Mammary epithelial cell (primary cell): ENCODE results near the gene OSBPL7.

Source experiments
- EZH2 ChIP-seq: IDR thresholded peaks from 2 replicates; pipeline ENCODE4 v1.6.1; 2012; ENCODE audit warnings: low read length, inconsistent platforms, borderline replicate concordance
- TF ChIP-seq, protein P1 (sequence below), 2 donors: IDR thresholded peaks in 1 of 2; conservative IDR thresholded peaks in 1 of 2; 2 replicates each; pipeline ENCODE4 v1.5.1; 2011 to 2012; ENCODE audit warnings: inconsistent platforms in 2 of 2, low read length in 2 of 2, mild to moderate bottlenecking in 2 of 2, control low read depth in 1 of 2, low read depth in 1 of 2; ENCODE audit not compliant: insufficient read depth in 1 of 2; ENCODE audit errors: extremely low read depth in 1 of 2

DNA sequence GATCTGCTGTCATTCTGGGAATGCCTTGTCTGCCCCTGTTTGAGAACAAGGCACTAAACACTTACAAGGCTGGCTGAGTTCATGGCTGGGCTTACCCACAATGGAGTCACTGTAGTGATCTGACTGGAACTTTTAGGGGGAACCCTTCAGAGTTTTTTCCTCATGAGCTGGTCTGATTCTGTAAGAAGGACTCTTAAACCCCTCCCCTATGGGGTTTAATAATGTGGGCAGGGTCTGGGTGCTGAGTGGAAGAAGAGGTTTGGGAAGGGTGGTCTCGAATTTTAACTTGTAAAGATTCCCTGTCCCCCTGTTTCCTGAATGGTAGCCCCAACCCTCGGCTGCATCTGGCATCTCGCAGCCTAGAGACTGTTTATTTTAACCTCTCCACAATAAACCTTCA lies 30.6 kb downstream of the OSBPL7 start:
- TF ChIP-seq, protein P1, sequence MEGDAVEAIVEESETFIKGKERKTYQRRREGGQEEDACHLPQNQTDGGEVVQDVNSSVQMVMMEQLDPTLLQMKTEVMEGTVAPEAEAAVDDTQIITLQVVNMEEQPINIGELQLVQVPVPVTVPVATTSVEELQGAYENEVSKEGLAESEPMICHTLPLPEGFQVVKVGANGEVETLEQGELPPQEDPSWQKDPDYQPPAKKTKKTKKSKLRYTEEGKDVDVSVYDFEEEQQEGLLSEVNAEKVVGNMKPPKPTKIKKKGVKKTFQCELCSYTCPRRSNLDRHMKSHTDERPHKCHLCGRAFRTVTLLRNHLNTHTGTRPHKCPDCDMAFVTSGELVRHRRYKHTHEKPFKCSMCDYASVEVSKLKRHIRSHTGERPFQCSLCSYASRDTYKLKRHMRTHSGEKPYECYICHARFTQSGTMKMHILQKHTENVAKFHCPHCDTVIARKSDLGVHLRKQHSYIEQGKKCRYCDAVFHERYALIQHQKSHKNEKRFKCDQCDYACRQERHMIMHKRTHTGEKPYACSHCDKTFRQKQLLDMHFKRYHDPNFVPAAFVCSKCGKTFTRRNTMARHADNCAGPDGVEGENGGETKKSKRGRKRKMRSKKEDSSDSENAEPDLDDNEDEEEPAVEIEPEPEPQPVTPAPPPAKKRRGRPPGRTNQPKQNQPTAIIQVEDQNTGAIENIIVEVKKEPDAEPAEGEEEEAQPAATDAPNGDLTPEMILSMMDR (conservative IDR thresholded peaks at IDR 0.05 in 1 of 2, IDR thresholded peaks at IDR 0.05 in 1 of 2; ENCODE audit: extremely low read depth in 1 of 2, insufficient read depth in 1 of 2, low read depth in 1 of 2, low read length in 2 of 2): no peak
- TF ChIP-seq EZH2: no peak
